ENCODE measurements around the gene OPN3. TPM values are rescaled to one million over a fixed set of nuclear protein-coding genes. Genes with fewer than 3 reads are reported as not detected.

Gene OPN3
- total RNA-seq, 1 experiment from 2014 or later, result 10.0 TPM

- H3K56ac ChIP-seq (ENCODE audit: insufficient read length, low read depth, low read length), result no peak overlapping the region
- no peak overlapping the region for H2BK12ac ChIP-seq (ENCODE audit: insufficient read length, low read depth, low read length)
- H2AK5ac ChIP-seq (ENCODE audit: insufficient read length, low read length), result no peak overlapping the region
- no peak overlapping the region for H3K9ac ChIP-seq (ENCODE audit: extremely low read depth, insufficient read length, low read length)
- Mint-ChIP-seq H3K27ac (no peak overlapping the region), H3K27me3 (ENCODE audit: low read depth) (no peaks in the 10 kb centered on the region), H3K9me3 (no peaks in the 10 kb centered on the region), H3K4me1 (no peaks in the 10 kb centered on the region; a peak in 1 of 4 replicates), H3K36me3 (ENCODE audit: insufficient read depth in 1 of 3, low read depth in 3 of 3) (peaks cover 0 to 4% (median 0%) of the 10 kb centered on the region in 3 experiments; a peak in 2 of 7 replicates), H3K4me3 (no peak overlapping the region)
- H2BK5ac ChIP-seq (ENCODE audit: insufficient read length, low read length), result no peak overlapping the region
- TF ChIP-seq CTCF (conservative IDR thresholded peaks at IDR 0.05), result no peak
- no peak overlapping the region for H3K23ac ChIP-seq (ENCODE audit: insufficient read length, low read depth, low read length)
- WGBS (ENCODE audit: extremely low coverage, insufficient read length, low lambda C conversion rate), result no CpG with 5 or more reads among the region's 5 CpGs
- H4K20me1 ChIP-seq (ENCODE audit: control insufficient read depth, insufficient read depth, insufficient read length), result no peaks in the 10 kb centered on the region
- H3K27me3 ChIP-seq (ENCODE audit: insufficient read depth, low read length), result no peaks in the 10 kb centered on the region
- H3K27ac ChIP-seq (ENCODE audit: insufficient read length, low read depth, low read length), result no peak overlapping the region
- no peaks in the 10 kb centered on the region for H3K4me1 ChIP-seq (ENCODE audit: insufficient read depth, low read length)
- no peaks in the 10 kb centered on the region for H3K23me2 ChIP-seq (ENCODE audit: insufficient read length, low read depth, low read length, poor library complexity, severe bottlenecking)
- H3K79me1 ChIP-seq (ENCODE audit: insufficient read depth, low read depth, low read length, poor library complexity, severe bottlenecking), result no peaks in the 10 kb centered on the region
- no peak for DNase-seq
- H3K4me2 ChIP-seq (ENCODE audit: insufficient read depth, insufficient read length, low read length), result no peak overlapping the region
- no peak overlapping the region for H3K14ac ChIP-seq (ENCODE audit: insufficient read depth, low read length)
- no peak overlapping the region for H3K4ac ChIP-seq (ENCODE audit: low read depth, low read length)
- no peak overlapping the region for H4K91ac ChIP-seq (ENCODE audit: insufficient read length, low read depth, low read length)
- no peak overlapping the region for H3K18ac ChIP-seq (ENCODE audit: insufficient read length, low read depth, low read length)
- no peak overlapping the region for H2BK120ac ChIP-seq (ENCODE audit: low read depth, low read length, poor library complexity, severe bottlenecking)
- H2BK15ac ChIP-seq (ENCODE audit: low read depth, low read length), result no peak overlapping the region
- no peaks in the 10 kb centered on the region for H3K9me3 ChIP-seq (ENCODE audit: control insufficient read depth, low read depth, low read length)
- no peak overlapping the region for H4K5ac ChIP-seq (ENCODE audit: insufficient read length, low read depth, low read length)
- no peak overlapping the region for H3T11ph ChIP-seq (ENCODE audit: low read length)
- H2AFZ ChIP-seq (ENCODE audit: low read length), result no peak overlapping the region
- no peak overlapping the region for H2BK20ac ChIP-seq (ENCODE audit: low read depth, low read length, poor library complexity, severe bottlenecking)
- H3K79me2 ChIP-seq (ENCODE audit: insufficient read depth, low read length), result no peaks in the 10 kb centered on the region
- no peak overlapping the region for H4K8ac ChIP-seq (replicated peaks; ENCODE audit: insufficient read length, low read depth, low read length)
These were observed 17.5 kb downstream of the OPN3 start for GRCh38 chr1:241622669-241623068.

Data from H9 (cell line).